ENCODE data around the gene OR5C1. TPM values are rescaled to one million over a fixed set of nuclear protein-coding genes. Genes with fewer than 3 reads are reported as not detected.

Gene OR5C1
- total RNA-seq, 1 donor from 2014 or later: not detected

Other genes with a start within 250 kb of the OR5C1 start
- not detected for gene OR1N2, start 235.8 kb upstream of the OR5C1 start, total RNA-seq
- not detected for gene OR1L8, start 205.5 kb upstream of the OR5C1 start, total RNA-seq
- gene OR1Q1, start 174.2 kb upstream of the OR5C1 start, total RNA-seq: not detected
- not detected for gene OR1B1, start 131.3 kb upstream of the OR5C1 start, total RNA-seq
- gene OR1L1, start 127.2 kb upstream of the OR5C1 start, total RNA-seq: not detected
- gene OR1L3, start 113.8 kb upstream of the OR5C1 start, total RNA-seq: not detected
- gene OR1L4, start 64.9 kb upstream of the OR5C1 start, total RNA-seq: not detected
- not detected for gene OR1L6, start 46.6 kb upstream of the OR5C1 start, total RNA-seq
- gene OR1K1, start 11.2 kb downstream of the OR5C1 start, total RNA-seq: not detected
- 8.3 TPM for gene PDCL, start 39.7 kb downstream of the OR5C1 start, total RNA-seq
- gene RC3H2, start 116.4 kb downstream of the OR5C1 start, total RNA-seq: 37.7 TPM
- gene ZBTB6, start 124.4 kb downstream of the OR5C1 start, total RNA-seq: 6.0 TPM
- gene ZBTB26, start 142.6 kb downstream of the OR5C1 start, total RNA-seq: 5.4 TPM
- 48.2 TPM for gene RABGAP1, start 152.1 kb downstream of the OR5C1 start, total RNA-seq
- 0.58 TPM for gene GPR21, start 244.7 kb downstream of the OR5C1 start, total RNA-seq

Measured in left ventricle myocardium inferior (tissue), 1 donor.